Tibial nerve (tissue), 4 donors: ENCODE data around the gene UMAD1. TPM values are rescaled to one million over a fixed set of nuclear protein-coding genes. Genes with fewer than 3 reads are reported as not detected.

ENCODE experiments used
- DNase-seq, 2 donors: peaks; one replicate each; pipeline ENCODE4 v3.0.0-alpha.2; 2019; ENCODE audit warnings: low spot score in 2 of 2
- H3K27ac ChIP-seq, 4 donors: fragments of 200-600 bp; sonication (generic) in 3 of 4; one replicate each; pipeline ENCODE4 v1.5.1; 2017 to 2019; ENCODE audit warnings: mild to moderate bottlenecking in 1 of 4
- H3K27me3 ChIP-seq, 2 donors: fragments of 200-600 bp; sonication (generic) in 1 of 2; one replicate each; pipeline versions ENCODE4 v1.5.1 to v1.6.0; 2017 to 2019
- H3K36me3 ChIP-seq, 3 donors: fragments of 200-600 bp; sonication (generic); one replicate each; pipeline ENCODE4 v1.5.1; 2018 to 2019
- H3K4me1 ChIP-seq, 4 donors: fragments of 200-600 bp; sonication (generic) in 3 of 4; one replicate each; pipeline ENCODE4 v1.5.1; 2017 to 2019
- H3K4me3 ChIP-seq, 4 donors: fragments of 200-600 bp; sonication (generic) in 3 of 4; one replicate each; pipeline ENCODE4 v1.5.1; 2017 to 2019; ENCODE audit warnings: mild to moderate bottlenecking in 1 of 4, moderate library complexity in 1 of 4
- H3K9me3 ChIP-seq, 4 donors: fragments of 200-600 bp; sonication (generic) in 3 of 4; one replicate each; pipeline ENCODE4 v1.5.1; 2017 to 2019
- CTCF ChIP-seq, 5 experiments: fragments of 200-600 bp in 3 of 5; fragments of 450-650 bp in 2 of 5; sonication (generic) in 3 of 5; IDR thresholded peaks; one replicate each; pipeline ENCODE4 v1.5.1; 2016 to 2019; ENCODE audit warnings: antibody characterized with exemption in 5 of 5, mild to moderate bottlenecking in 3 of 5, moderate library complexity in 2 of 5
- EP300 ChIP-seq, 2 donors: sonication (generic); formaldehyde crosslinking; IDR thresholded peaks; one replicate each; pipeline ENCODE4 v1.6.1; 2017; ENCODE audit warnings: antibody characterized with exemption in 2 of 2, mild to moderate bottlenecking in 1 of 2
- POLR2A ChIP-seq, 2 donors: fragments of 450-650 bp; IDR thresholded peaks; one replicate each; pipeline ENCODE4 v1.6.1; 2017; ENCODE audit warnings: antibody characterized with exemption in 2 of 2, mild to moderate bottlenecking in 2 of 2, moderate library complexity in 2 of 2
- WGBS, 2 donors: methylation state at CpG; one replicate each; pipeline ENCODE4 v1.1.5; 2018; 5-methylcytosine and 5-hydroxymethylcytosine counted together
- total RNA-seq, 4 donors: library from RNA; depleted of rRNA; stranded (reverse); fragments of >200 nt; gene quantifications; one replicate each; pipeline ENCODE4 v1.1.0, GENCODE V29; 2016

UMAD1 gene
- total RNA-seq, 4 donors from 2014 or later, result 6.0 to 14.9 (median 10.2) TPM

GRCh38 chr7:7848892-7849291 is 208.3 kb downstream of the UMAD1 start:
- Histone ChIP-seq H3K4me1 (no peaks in the 10 kb centered on the region), H3K27me3 (no peaks in the 10 kb centered on the region), H3K36me3 (no peaks in the 10 kb centered on the region), H3K27ac (no peak overlapping the region), H3K9me3 (no peaks in the 10 kb centered on the region), H3K4me3 (no peak overlapping the region)
- no peak for TF ChIP-seq EP300 (IDR thresholded peaks at IDR 0.05)
- TF ChIP-seq POLR2A (IDR thresholded peaks at IDR 0.05), result no peak
- TF ChIP-seq CTCF (IDR thresholded peaks at IDR 0.05), result no peak
- DNase-seq, result no peak
- 80 to 93% methylated on average over 3 of the region's 3 CpGs for WGBS, 2 donors

GRCh38 chr7:7850150-7850549 is 209.6 kb downstream of the UMAD1 start:
- peaks cover 0 to 8% (median 0%) of the 10 kb centered on the region in 4 donors for H3K9me3 ChIP-seq
- DNase-seq, result no peak

GRCh38 chr7:7851381-7851780 is 210.8 kb downstream of the UMAD1 start:
- H3K4me1 ChIP-seq, result no peaks in the 10 kb centered on the region
- TF ChIP-seq POLR2A (IDR thresholded peaks at IDR 0.05), result no peak
- TF ChIP-seq CTCF (IDR thresholded peaks at IDR 0.05), result no peak
- no peak for TF ChIP-seq EP300 (IDR thresholded peaks at IDR 0.05)
- no peak overlapping the region for H3K27ac ChIP-seq
- 96 to 97% methylated on average over 1 of the region's 1 CpG for WGBS, 2 donors
- no peak overlapping the region for H3K4me3 ChIP-seq
- DNase-seq, result no peak
- H3K9me3 ChIP-seq, result peaks cover 0 to 14% (median 0%) of the 10 kb centered on the region in 4 donors
- H3K36me3 ChIP-seq, result peaks cover 0 to 12% (median 0%) of the 10 kb centered on the region in 3 donors
- no peaks in the 10 kb centered on the region for H3K27me3 ChIP-seq

More at GRCh38 chr7:7850150-7850549, 209.6 kb downstream of the UMAD1 start:
- H3K27me3 ChIP-seq, result no peaks in the 10 kb centered on the region
- H3K4me3 ChIP-seq, result no peak overlapping the region
- WGBS, 2 donors, result 48 to 51% methylated on average over 1 of the region's 1 CpG
- no peak for TF ChIP-seq CTCF (IDR thresholded peaks at IDR 0.05)
- no peak for TF ChIP-seq POLR2A (IDR thresholded peaks at IDR 0.05)
- TF ChIP-seq EP300 (IDR thresholded peaks at IDR 0.05), result no peak
- no peaks in the 10 kb centered on the region for H3K4me1 ChIP-seq
- H3K36me3 ChIP-seq, result peaks cover 0 to 7% (median 0%) of the 10 kb centered on the region in 3 donors
- no peak overlapping the region for H3K27ac ChIP-seq

GRCh38 chr7:7851991-7852390 is 211.4 kb downstream of the UMAD1 start:
- Histone ChIP-seq H3K27ac (no peak overlapping the region), H3K4me3 (no peak overlapping the region), H3K36me3 (peaks cover 0 to 12% (median 0%) of the 10 kb centered on the region in 3 donors), H3K27me3 (no peaks in the 10 kb centered on the region), H3K4me1 (no peaks in the 10 kb centered on the region), H3K9me3 (peaks cover 0 to 14% (median 0%) of the 10 kb centered on the region in 4 donors)
- DNase-seq, result no peak
- TF ChIP-seq CTCF (IDR thresholded peaks at IDR 0.05), result no peak
- no peak for TF ChIP-seq EP300 (IDR thresholded peaks at IDR 0.05)
- TF ChIP-seq POLR2A (IDR thresholded peaks at IDR 0.05), result no peak
- 71 to 79% methylated on average over 3 of the region's 3 CpGs for WGBS, 2 donors

GRCh38 chr7:7857143-7857583 is 216.6 kb downstream of the UMAD1 start:
- 47 to 59% methylated on average over 3 of the region's 3 CpGs for WGBS, 2 donors
- Histone ChIP-seq H3K4me1 (peaks cover 0 to 5% (median 0%) of the 10 kb centered on the region in 4 donors), H3K27ac (no peak overlapping the region), H3K9me3 (peaks cover 0 to 14% (median 0%) of the 10 kb centered on the region in 4 donors), H3K36me3 (peaks cover 0 to 12% (median 0%) of the 10 kb centered on the region in 3 donors), H3K4me3 (no peak overlapping the region), H3K27me3 (no peaks in the 10 kb centered on the region)
- DNase-seq, result no peak
- TF ChIP-seq CTCF (IDR thresholded peaks at IDR 0.05) (no peak), POLR2A (IDR thresholded peaks at IDR 0.05) (no peak), EP300 (IDR thresholded peaks at IDR 0.05) (no peak)
